ENCODE measurements around the gene CLCNKB. TPM values are rescaled to one million over a fixed set of nuclear protein-coding genes. Genes with fewer than 3 reads are reported as not detected.
"Not testable (repeated sequence)": the region's sequence is repeated elsewhere in the genome, so short reads cannot be mapped to it uniquely, and the experiment has no call there.

The CLCNKB gene
- total RNA-seq, 4 donors from 2014 or later = 7.1 to 42.2 (median 15.4) TPM

DNA sequence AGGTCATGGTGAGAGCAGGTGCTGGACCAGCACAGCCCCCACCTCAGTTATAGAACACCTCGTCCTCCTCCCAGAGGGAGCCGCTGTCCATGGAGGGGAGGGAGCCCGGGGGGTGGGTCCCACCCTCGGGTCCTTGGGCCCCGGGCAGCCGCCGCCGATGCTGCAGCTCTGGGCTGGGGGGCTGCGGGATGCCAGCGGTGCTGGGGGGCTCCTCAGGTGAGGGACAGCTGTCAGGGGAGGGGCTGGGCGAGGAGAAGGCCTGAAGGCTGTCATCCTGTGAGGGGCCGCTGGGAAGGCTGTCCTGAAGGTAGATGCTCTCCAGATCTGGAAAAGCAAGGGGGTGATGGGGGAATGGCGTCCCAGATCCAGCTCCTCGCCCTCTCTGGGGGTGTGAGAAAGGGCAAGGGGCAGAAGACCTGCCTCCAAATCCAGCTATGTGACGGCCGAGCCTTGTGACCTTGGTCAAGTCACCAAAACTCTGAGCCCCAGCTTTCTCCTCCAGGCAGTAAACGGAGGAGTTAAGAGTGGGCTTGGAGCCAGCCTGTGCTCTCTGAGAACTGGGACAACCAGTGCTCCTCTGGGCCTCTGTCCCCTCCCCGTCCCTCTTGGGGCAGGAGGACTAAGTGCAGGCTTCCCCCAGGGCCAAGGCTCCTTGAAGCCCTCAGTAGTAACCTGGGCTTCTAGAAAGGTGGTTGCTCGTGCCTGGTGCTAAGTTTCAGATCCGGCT, 15.0 kb downstream of the CLCNKB start:
- DNase-seq; H3K27me3 ChIP-seq; H3K9me3 ChIP-seq; H3K36me3 ChIP-seq; H3K27ac ChIP-seq; H3K4me1 ChIP-seq; H3K4me3 ChIP-seq (replicated peaks in 1 of 3): not testable (repeated sequence)
- intact Hi-C loops (cut with DNase I) = loop anchor here (10.0 kb wide), 1 partner anchor 264 kb away; no protein-coding TSS in a partner anchor
- WGBS, 2 donors = 68 to 85% methylated on average over 10 to 14 of the region's 20 CpGs

DNA sequence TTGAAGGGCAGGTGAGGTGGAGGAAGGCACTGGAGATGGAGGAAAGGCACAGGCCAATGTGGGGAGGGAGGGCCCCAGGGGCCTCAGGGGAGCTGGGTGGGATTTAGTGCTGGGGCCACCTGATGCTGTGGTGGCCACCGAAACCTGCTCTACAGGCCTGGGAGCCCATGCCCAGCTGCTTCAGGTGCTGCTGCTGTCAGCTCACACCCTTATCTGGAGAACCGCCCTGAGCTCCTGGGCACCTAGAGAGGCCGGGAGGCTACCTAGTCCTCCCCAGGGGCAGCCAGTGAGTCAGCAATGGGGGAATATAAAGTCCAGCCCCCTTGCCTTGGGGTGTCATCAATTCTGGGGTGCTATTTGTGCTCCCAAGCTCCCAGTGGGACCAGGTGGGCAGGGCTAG, 17.7 kb downstream of the CLCNKB start:
- TF ChIP-seq, protein P1, sequence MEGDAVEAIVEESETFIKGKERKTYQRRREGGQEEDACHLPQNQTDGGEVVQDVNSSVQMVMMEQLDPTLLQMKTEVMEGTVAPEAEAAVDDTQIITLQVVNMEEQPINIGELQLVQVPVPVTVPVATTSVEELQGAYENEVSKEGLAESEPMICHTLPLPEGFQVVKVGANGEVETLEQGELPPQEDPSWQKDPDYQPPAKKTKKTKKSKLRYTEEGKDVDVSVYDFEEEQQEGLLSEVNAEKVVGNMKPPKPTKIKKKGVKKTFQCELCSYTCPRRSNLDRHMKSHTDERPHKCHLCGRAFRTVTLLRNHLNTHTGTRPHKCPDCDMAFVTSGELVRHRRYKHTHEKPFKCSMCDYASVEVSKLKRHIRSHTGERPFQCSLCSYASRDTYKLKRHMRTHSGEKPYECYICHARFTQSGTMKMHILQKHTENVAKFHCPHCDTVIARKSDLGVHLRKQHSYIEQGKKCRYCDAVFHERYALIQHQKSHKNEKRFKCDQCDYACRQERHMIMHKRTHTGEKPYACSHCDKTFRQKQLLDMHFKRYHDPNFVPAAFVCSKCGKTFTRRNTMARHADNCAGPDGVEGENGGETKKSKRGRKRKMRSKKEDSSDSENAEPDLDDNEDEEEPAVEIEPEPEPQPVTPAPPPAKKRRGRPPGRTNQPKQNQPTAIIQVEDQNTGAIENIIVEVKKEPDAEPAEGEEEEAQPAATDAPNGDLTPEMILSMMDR (IDR thresholded peaks at IDR 0.05) = no peak
- no peak for TF ChIP-seq POLR2A (IDR thresholded peaks at IDR 0.05)
- H3K4me1 ChIP-seq = peaks cover 12 to 15% of the 10 kb centered on the region in 2 donors
- H3K9me3 ChIP-seq = no peaks in the 10 kb centered on the region
- WGBS, 2 donors = 67 to 80% methylated on average over 1 to 3 of the region's 3 CpGs
- H3K27me3 ChIP-seq = no peaks in the 10 kb centered on the region
- H3K27ac ChIP-seq = no peak overlapping the region
- no peak for DNase-seq
- H3K4me3 ChIP-seq (replicated peaks in 1 of 3) = no peak overlapping the region
- intact Hi-C loops (cut with DNase I) = no loop called here
- H3K36me3 ChIP-seq = no peaks in the 10 kb centered on the region

DNA sequence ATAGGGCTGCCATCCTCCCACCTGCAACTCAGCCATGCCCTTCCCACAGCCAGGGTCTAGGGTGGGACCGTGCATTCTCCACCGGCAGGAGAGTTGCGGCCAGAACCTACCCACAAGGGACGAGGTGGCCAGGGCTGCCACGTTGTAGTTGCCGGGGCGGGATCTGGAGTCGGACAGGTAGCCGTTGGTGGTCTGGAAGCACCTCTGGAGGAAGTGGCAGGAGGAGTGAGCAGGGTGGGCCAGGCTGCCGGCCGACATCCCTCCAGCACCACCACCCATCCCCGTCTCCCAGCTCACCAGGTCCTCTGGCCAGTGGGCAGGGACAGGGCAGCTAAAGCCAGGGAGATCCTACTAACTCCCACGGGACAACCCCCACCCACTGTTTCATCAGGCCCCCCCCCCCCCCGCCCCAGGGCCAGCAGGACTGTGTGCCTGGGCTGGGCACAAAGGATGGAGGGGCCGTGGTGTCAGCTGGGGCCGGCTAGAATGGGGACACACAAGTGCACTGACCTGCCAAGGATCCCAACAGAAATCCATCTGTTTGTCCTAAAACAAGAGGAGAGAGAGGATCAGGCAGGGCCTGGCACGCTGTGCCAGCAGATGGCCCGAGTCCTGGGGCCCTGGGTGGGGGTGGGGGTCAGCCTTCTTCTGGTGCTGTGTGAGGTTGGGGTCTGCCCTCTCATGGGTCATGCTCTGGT, 18.6 kb downstream of the CLCNKB start:
- DNase-seq; H3K27me3 ChIP-seq; H3K27ac ChIP-seq; intact Hi-C loops (cut with DNase I); H3K4me3 ChIP-seq (replicated peaks in 1 of 3); H3K9me3 ChIP-seq; H3K36me3 ChIP-seq: not testable (repeated sequence)
- H3K4me1 ChIP-seq = peaks cover 12 to 15% of the 10 kb centered on the region in 2 donors
- 73 to 78% methylated on average over 4 to 17 of the region's 18 CpGs for WGBS, 2 donors

DNA sequence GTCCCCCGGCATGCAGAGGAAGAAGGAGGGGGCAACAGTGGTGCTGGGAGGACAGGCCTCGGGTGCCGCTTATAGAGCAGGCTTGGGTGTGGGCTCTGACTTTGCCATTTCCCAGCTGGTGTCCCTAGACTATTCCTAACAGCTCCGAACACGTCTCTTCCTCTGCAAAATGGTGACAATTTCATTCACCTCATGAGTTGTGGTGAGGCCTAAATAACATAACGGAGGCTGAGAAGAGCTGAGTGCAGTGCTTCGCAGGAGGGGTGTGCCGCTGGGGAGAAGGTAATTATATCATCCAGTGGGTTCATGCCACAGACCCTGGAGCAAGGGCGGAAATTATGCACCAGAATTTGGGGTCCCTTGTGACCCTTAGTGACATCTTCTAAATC, 19.1 kb downstream of the CLCNKB start:
- H3K4me1 ChIP-seq = peaks cover 13 to 19% of the 10 kb centered on the region in 2 donors
- H3K27me3 ChIP-seq; intact Hi-C loops (cut with DNase I); H3K36me3 ChIP-seq; DNase-seq; H3K27ac ChIP-seq; H3K9me3 ChIP-seq; H3K4me3 ChIP-seq (replicated peaks in 1 of 3): not testable (repeated sequence)
- 93 to 95% methylated on average over 9 of the region's 9 CpGs for WGBS, 2 donors

DNA sequence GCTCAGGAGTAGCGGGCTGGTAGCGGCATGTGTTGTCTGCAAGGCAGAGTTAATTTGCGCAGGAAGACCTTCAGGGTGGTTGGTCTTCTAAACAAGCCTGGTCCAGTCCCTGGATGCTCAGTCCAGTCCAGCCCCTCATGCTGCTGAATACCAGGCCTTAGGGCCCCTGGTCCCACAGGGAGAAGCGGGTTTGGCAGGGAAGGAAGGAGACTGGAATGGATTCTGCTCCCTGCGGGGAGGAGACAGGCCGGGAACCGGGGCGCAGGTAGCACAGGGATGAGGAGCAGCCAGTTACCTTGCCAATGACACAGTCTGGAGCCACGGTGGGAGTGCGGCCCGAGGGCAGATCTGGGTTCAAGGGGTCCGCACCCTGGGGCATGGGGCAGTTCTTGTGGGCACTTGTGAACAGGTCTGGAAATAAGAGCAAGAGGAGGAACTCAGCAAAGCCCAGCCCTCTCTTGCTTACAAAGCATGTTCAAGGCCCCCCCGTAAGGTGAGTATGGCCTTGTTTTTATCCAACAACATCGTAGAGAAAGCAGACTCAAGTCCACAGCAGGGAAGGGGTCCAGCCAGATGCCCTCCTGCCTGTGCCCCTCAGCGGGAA, 19.7 kb downstream of the CLCNKB start:
- TF ChIP-seq, protein P1 (IDR thresholded peaks at IDR 0.05) = no peak
- TF ChIP-seq POLR2A (IDR thresholded peaks at IDR 0.05) = no peak
- Histone ChIP-seq H3K4me3 (replicated peaks in 1 of 3) (no peak overlapping the region), H3K36me3 (no peaks in the 10 kb centered on the region), H3K27me3 (no peaks in the 10 kb centered on the region), H3K9me3 (no peaks in the 10 kb centered on the region), H3K4me1 (peaks cover 19 to 26% of the 10 kb centered on the region in 2 donors), H3K27ac (no peak overlapping the region)
- intact Hi-C loops (cut with DNase I) = no loop called here
- WGBS, 2 donors = 93 to 95% methylated on average over 15 of the region's 15 CpGs
- DNase-seq = no peak

DNA sequence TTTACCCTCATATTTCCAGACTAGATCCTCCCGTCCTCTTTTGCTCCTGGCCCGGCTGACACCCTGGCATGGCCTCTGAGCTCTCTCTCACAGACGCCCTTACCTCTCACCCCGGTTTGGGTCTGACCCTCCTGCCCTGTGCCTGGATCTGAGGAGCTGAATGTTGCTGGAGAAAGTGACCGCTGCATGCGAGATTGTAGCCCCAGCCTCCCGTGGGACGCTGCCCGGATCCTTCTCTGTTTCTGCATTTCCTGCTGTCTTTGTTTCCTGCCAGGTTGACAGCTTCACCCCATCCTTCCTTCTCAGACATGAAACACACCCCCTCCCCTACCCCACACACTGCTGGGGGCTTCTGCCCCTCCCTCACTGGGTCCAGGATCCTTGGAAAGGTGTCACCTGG, 20.3 kb downstream of the CLCNKB start:
- intact Hi-C loops (cut with DNase I) = no loop called here
- no peak for DNase-seq
- WGBS, 2 donors = 67 to 74% methylated on average over 9 of the region's 9 CpGs
- Histone ChIP-seq H3K4me3 (replicated peaks in 1 of 3) (no peak overlapping the region), H3K27me3 (no peaks in the 10 kb centered on the region), H3K9me3 (no peaks in the 10 kb centered on the region), H3K36me3 (no peaks in the 10 kb centered on the region), H3K4me1 (peaks cover 25 to 32% of the 10 kb centered on the region in 2 donors), H3K27ac (no peak overlapping the region)
- no peak for TF ChIP-seq POLR2A (IDR thresholded peaks at IDR 0.05)
- TF ChIP-seq, protein P1 (IDR thresholded peaks at IDR 0.05) = no peak
